ENCODE results near the gene CTXN2.

GRCh38 chr15:48153526-48153925, 37.9 kb upstream of the CTXN2 start:
- no peak for TF ChIP-seq CTCF (IDR thresholded peaks at IDR 0.05)
- no peak for TF ChIP-seq EZH2 (IDR thresholded peaks at IDR 0.05; ENCODE audit: borderline replicate concordance, insufficient read depth, low read depth, low read length, poor library complexity, severe bottlenecking)
